Liver (tissue), 3 donors: ENCODE results near the gene PCTP.

Source experiments
- CTCF ChIP-seq: fragments of 150-350 bp; IDR thresholded peaks from 2 replicates; pipeline ENCODE4 v1.5.1; 2017; ENCODE audit warnings: improper control_type of control experiment, low read depth, low read length; ENCODE audit not compliant: missing input control
- FOXA1 ChIP-seq: IDR thresholded peaks from 2 replicates; pipeline ENCODE4 v1.6.1; 2016; ENCODE audit warnings: antibody characterized with exemption
- RAD21 ChIP-seq, 2 donors: IDR thresholded peaks; 2 replicates each; pipeline ENCODE4 v1.6.1; 2016; ENCODE audit warnings: antibody characterized with exemption in 2 of 2, mild to moderate bottlenecking in 2 of 2
- REST ChIP-seq: IDR thresholded peaks from 2 replicates; pipeline ENCODE4 v1.6.1; 2016; ENCODE audit warnings: antibody characterized with exemption, mild to moderate bottlenecking
- SP1 ChIP-seq: IDR thresholded peaks from 2 replicates; pipeline ENCODE4 v1.6.1; 2018; ENCODE audit warnings: antibody characterized with exemption, mild to moderate bottlenecking
- TAF1 ChIP-seq: conservative IDR thresholded peaks from 2 replicates; pipeline ENCODE4 v1.6.1; 2016; ENCODE audit warnings: antibody characterized with exemption, mild to moderate bottlenecking
- YY1 ChIP-seq: IDR thresholded peaks from 2 replicates; pipeline ENCODE4 v1.6.1; 2016; ENCODE audit warnings: antibody characterized with exemption, mild to moderate bottlenecking
- ZBTB33 ChIP-seq: IDR thresholded peaks from 2 replicates; pipeline ENCODE4 v1.6.1; 2016; ENCODE audit warnings: antibody characterized with exemption
- TF ChIP-seq, protein P1 (sequence below): IDR thresholded peaks from 2 replicates; pipeline ENCODE4 v1.6.1; 2016; ENCODE audit warnings: antibody characterized with exemption
- donor health status: healthy.
- donor health status: healthy.

DNA sequence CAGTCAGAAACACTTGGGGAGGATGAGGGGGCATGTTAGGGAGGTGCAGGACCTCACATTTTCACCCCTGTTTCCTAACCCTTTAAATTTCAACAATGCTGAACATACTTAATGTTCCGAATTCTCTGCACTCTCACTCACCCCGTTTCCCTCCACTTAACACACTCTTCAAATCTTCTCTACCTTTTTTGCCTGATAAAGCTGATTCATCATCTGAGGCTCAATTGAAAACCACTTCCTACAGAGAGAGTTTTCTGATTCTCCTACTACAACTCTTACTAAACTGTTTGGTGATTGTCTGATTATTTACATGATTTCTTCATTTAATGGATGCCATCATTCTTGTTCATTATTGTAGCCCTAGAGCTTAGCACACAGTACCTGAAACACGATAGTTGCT, 42.4 kb downstream of the PCTP start:
- TF ChIP-seq CTCF (no peak), SP1 (no peak), ZBTB33 (no peak), YY1 (no peak), REST (no peak), FOXA1 (no peak), RAD21 (IDR thresholded peaks at IDR 0.05) (no peak), TAF1 (no peak)
- TF ChIP-seq, protein P1, sequence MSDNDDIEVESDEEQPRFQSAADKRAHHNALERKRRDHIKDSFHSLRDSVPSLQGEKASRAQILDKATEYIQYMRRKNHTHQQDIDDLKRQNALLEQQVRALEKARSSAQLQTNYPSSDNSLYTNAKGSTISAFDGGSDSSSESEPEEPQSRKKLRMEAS = no peak
